Nephron progenitor cell (in vitro differentiated cells): ENCODE results near the gene JPT2.

ENCODE experiments used
- DNase-seq: peaks from one replicate; pipeline ENCODE4 v3.0.0; 2021
- H3K27ac Mint-ChIP-seq: 2 replicates; pipeline ENCODE4 v1.8.0; 2021; ENCODE audit warnings: mild to moderate bottlenecking, moderate library complexity, mixed read lengths
- H3K27me3 Mint-ChIP-seq: 2 replicates; pipeline ENCODE4 v1.8.0; 2021; ENCODE audit warnings: mild to moderate bottlenecking, low read depth, mixed read lengths; ENCODE audit not compliant: poor library complexity
- H3K36me3 Mint-ChIP-seq: 2 replicates; pipeline ENCODE4 v1.8.0; 2021; ENCODE audit warnings: low read depth, mixed read lengths
- H3K4me1 Mint-ChIP-seq: 2 replicates; pipeline ENCODE4 v1.8.0; 2021; ENCODE audit warnings: mixed read lengths
- H3K4me3 Mint-ChIP-seq: 2 replicates; pipeline ENCODE4 v1.8.0; 2021; ENCODE audit warnings: mild to moderate bottlenecking, moderate library complexity, mixed read lengths
- H3K9me3 Mint-ChIP-seq: 2 replicates; pipeline ENCODE4 v1.8.0; 2021; ENCODE audit warnings: mild to moderate bottlenecking, moderate library complexity, mixed read lengths
- TF ChIP-seq, protein P1 (sequence below): fragments of 200-600 bp; sonication (generic); IDR thresholded peaks from 2 replicates; pipeline ENCODE4 v1.5.0; 2021; ENCODE audit warnings: antibody characterized with exemption

The JPT2 gene

DNA sequence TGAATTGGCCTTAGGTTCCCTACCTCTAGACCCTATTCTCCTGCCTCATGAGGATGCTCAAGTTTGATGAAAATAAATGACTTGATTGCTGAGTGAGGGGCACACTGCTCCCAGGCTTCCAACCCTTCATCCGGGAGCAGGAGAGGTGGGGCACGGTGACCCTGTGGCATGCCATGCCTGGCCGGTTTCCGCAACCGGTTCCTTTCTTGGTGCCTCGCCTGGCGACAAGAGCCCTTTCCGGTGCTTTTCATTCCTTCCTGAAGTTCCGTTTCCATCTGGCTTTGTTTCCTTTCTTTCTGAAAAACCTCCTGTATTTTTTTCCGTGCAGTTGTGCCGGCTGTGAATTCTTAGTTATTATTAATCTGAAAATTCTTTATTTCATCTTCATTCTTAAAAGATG is 38.2 kb upstream of the JPT2 start:
- H3K9me3 Mint-ChIP-seq = no peaks in the 10 kb centered on the region
- DNase-seq = no peak
- peaks cover 80% of the 10 kb centered on the region for H3K36me3 Mint-ChIP-seq
- TF ChIP-seq, protein P1, sequence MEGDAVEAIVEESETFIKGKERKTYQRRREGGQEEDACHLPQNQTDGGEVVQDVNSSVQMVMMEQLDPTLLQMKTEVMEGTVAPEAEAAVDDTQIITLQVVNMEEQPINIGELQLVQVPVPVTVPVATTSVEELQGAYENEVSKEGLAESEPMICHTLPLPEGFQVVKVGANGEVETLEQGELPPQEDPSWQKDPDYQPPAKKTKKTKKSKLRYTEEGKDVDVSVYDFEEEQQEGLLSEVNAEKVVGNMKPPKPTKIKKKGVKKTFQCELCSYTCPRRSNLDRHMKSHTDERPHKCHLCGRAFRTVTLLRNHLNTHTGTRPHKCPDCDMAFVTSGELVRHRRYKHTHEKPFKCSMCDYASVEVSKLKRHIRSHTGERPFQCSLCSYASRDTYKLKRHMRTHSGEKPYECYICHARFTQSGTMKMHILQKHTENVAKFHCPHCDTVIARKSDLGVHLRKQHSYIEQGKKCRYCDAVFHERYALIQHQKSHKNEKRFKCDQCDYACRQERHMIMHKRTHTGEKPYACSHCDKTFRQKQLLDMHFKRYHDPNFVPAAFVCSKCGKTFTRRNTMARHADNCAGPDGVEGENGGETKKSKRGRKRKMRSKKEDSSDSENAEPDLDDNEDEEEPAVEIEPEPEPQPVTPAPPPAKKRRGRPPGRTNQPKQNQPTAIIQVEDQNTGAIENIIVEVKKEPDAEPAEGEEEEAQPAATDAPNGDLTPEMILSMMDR = no peak
- peaks cover 15% of the 10 kb centered on the region for H3K4me1 Mint-ChIP-seq
- H3K27me3 Mint-ChIP-seq = peaks cover 5% of the 10 kb centered on the region
- peak overlapping the region; percentile 78 for H3K27ac Mint-ChIP-seq
- no peak overlapping the region for H3K4me3 Mint-ChIP-seq

- peaks cover 5% of the 10 kb centered on the region for H3K27me3 Mint-ChIP-seq
- H3K36me3 Mint-ChIP-seq = peaks cover 76% of the 10 kb centered on the region
- peaks cover 15% of the 10 kb centered on the region for H3K4me1 Mint-ChIP-seq
- TF ChIP-seq, protein P1 = no peak
- H3K9me3 Mint-ChIP-seq = no peaks in the 10 kb centered on the region
- H3K4me3 Mint-ChIP-seq = no peak overlapping the region
- peak overlapping the region; percentile 90 for H3K27ac Mint-ChIP-seq
- DNase-seq = no peak
These were observed 37.7 kb upstream of the JPT2 start for GRCh38 chr16:1640261-1640941.

- Mint-ChIP-seq H3K9me3 (no peaks in the 10 kb centered on the region), H3K4me3 (no peak overlapping the region), H3K36me3 (peaks cover 79% of the 10 kb centered on the region), H3K27ac (no peak overlapping the region), H3K4me1 (peaks cover 15% of the 10 kb centered on the region), H3K27me3 (peaks cover 5% of the 10 kb centered on the region)
- no peak for DNase-seq
- TF ChIP-seq, protein P1 = no peak
These were observed 36.8 kb upstream of the JPT2 start for GRCh38 chr16:1641261-1641660.

DNA sequence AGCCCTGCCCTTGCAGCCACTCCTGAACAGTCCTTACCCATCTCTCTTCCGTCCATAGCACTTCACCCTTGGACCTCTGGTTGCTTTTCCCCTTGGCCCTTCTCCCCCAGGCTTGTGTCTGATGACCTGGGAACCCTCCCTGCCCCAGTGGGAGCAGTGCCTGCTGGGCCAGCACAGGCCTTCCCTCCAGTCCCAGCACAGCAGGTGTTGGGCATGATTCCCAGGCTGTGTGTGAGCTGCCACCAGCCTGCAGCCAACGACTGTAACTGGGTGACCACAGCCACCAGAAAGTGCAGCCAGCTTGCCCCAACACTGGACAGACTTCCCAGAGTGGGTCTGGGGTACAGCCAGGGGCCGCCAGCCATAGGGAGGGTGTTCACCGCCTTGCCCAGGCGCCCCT is 35.9 kb upstream of the JPT2 start:
- Mint-ChIP-seq H3K4me1 (peaks cover 15% of the 10 kb centered on the region), H3K4me3 (no peak overlapping the region), H3K36me3 (peaks cover 87% of the 10 kb centered on the region), H3K27ac (no peak overlapping the region), H3K9me3 (no peaks in the 10 kb centered on the region), H3K27me3 (peaks cover 5% of the 10 kb centered on the region)
- TF ChIP-seq, protein P1 = no peak
- no peak for DNase-seq

DNA sequence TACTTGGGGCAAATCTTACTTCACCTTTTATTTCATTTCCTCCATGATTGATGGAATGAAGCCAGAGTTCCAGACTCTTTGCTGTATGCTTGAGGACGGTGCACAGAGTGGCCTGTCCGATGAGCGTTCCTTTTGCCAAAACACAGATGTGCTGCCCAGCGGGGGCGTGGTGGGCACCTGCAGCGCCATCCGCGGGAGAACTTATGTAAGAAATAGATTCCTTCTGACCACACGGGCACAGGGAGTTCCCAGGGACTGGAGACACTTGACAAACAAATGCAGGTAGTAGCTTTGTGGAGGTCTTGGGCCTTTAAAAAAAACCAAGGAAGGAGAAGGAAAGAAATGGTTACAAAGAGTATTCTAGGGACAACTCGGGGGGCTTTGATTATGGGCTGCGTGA is 35.3 kb upstream of the JPT2 start:
- Mint-ChIP-seq H3K27ac (no peak overlapping the region), H3K9me3 (no peaks in the 10 kb centered on the region), H3K4me1 (peaks cover 15% of the 10 kb centered on the region), H3K36me3 (peaks cover 87% of the 10 kb centered on the region), H3K4me3 (no peak overlapping the region), H3K27me3 (peaks cover 5% of the 10 kb centered on the region)
- DNase-seq = no peak
- TF ChIP-seq, protein P1 = no peak

DNA sequence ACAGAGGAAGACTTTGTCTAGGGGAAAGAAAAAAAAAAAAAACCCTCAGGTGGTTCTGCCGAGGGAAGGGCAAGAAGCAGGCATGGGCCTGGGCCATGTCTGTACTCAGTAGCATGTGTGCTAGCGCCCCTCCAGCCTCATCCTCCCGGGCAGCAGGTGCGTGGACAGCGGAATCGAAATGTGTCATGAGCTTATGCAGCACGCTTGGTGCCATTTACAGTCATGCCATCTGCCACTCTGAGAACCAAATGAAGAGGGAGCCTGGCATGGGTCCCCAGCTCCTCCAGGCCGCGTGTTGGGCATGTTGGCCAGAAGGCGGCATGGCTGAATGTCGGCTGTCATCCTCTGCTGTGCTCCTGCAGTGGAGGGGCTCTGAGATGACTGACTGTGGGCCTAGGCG is 34.6 kb upstream of the JPT2 start:
- TF ChIP-seq, protein P1 = no peak
- Mint-ChIP-seq H3K27ac (no peak overlapping the region), H3K9me3 (no peaks in the 10 kb centered on the region), H3K4me3 (no peak overlapping the region), H3K36me3 (peaks cover 86% of the 10 kb centered on the region), H3K27me3 (peaks cover 5% of the 10 kb centered on the region), H3K4me1 (peaks cover 15% of the 10 kb centered on the region)
- no peak for DNase-seq
